HEK293 (cell line): ENCODE measurements around the gene GABBR2.

ENCODE experiments used
- CTCF ChIP-seq: fragments of 450-650 bp; formaldehyde crosslinking; IDR thresholded peaks from 2 replicates; pipeline ENCODE4 v1.5.1; 2016; ENCODE audit warnings: missing biosample characterization, missing genetic modification characterization
- ZNF121 ChIP-seq: fragments of 450-650 bp; formaldehyde crosslinking; IDR thresholded peaks from 2 replicates; pipeline ENCODE4 v1.5.1; 2016; ENCODE audit warnings: missing biosample characterization, missing genetic modification characterization
- ZNF350 ChIP-seq: fragments of 450-650 bp; formaldehyde crosslinking; IDR thresholded peaks from 2 replicates; pipeline ENCODE4 v1.5.0; 2017; ENCODE audit warnings: missing biosample characterization, mild to moderate bottlenecking, missing genetic modification characterization
- ZNF660 ChIP-seq: fragments of 450-650 bp; IDR thresholded peaks from 2 replicates; pipeline ENCODE4 v1.5.1; 2018; ENCODE audit warnings: missing biosample characterization, mild to moderate bottlenecking, missing genetic modification characterization

- TF ChIP-seq ZNF660 (tag by site-specific recombination), result no peak
- TF ChIP-seq ZNF121 (tag by site-specific recombination), result no peak
- no peak for TF ChIP-seq CTCF (tag by site-specific recombination)
- TF ChIP-seq ZNF350 (tag by site-specific recombination), result no peak
These were observed 73.4 kb downstream of the GABBR2 start for GRCh38 chr9:98635374-98635773.
